ENCODE measurements around the gene GOLGA6L10.
"Not testable (repeated sequence)": the region's sequence is repeated elsewhere in the genome, so short reads cannot be mapped to it uniquely, and the experiment has no call there.

The GOLGA6L10 gene

GRCh38 chr15:82333603-82334553 lies 15.4 kb downstream of the GOLGA6L10 start:
- H3K36me3 ChIP-seq (ENCODE audit: insufficient read depth, low read length); H3K9me3 ChIP-seq (ENCODE audit: control insufficient read depth, insufficient read depth, low read length); H3K9ac ChIP-seq (ENCODE audit: low read depth, low read length); H3K4me1 ChIP-seq (ENCODE audit: insufficient read depth, low read length): not testable (repeated sequence)

- not testable (repeated sequence) for H3K36me3 ChIP-seq (ENCODE audit: insufficient read depth, low read length); H3K9ac ChIP-seq (ENCODE audit: low read depth, low read length); H3K4me1 ChIP-seq (ENCODE audit: insufficient read depth, low read length); H3K9me3 ChIP-seq (ENCODE audit: control insufficient read depth, insufficient read depth, low read length)
Measured at GRCh38 chr15:82332711-82333602, 16.3 kb downstream of the GOLGA6L10 start.

- not testable (repeated sequence) for H3K4me1 ChIP-seq (ENCODE audit: insufficient read depth, low read length); H3K9me3 ChIP-seq (ENCODE audit: control insufficient read depth, insufficient read depth, low read length); H3K9ac ChIP-seq (ENCODE audit: low read depth, low read length); H3K36me3 ChIP-seq (ENCODE audit: insufficient read depth, low read length)
Measured at GRCh38 chr15:82331576-82332304, 17.5 kb downstream of the GOLGA6L10 start.

- H3K4me1 ChIP-seq (ENCODE audit: insufficient read depth, low read length); H3K9me3 ChIP-seq (ENCODE audit: control insufficient read depth, insufficient read depth, low read length); H3K9ac ChIP-seq (ENCODE audit: low read depth, low read length); H3K36me3 ChIP-seq (ENCODE audit: insufficient read depth, low read length): not testable (repeated sequence)
Measured at GRCh38 chr15:82330921-82331320, 18.4 kb downstream of the GOLGA6L10 start.

GRCh38 chr15:82329039-82329438 lies 20.2 kb downstream of the GOLGA6L10 start:
- H3K4me1 ChIP-seq (ENCODE audit: insufficient read depth, low read length); H3K9me3 ChIP-seq (ENCODE audit: control insufficient read depth, insufficient read depth, low read length); H3K36me3 ChIP-seq (ENCODE audit: insufficient read depth, low read length); H3K9ac ChIP-seq (ENCODE audit: low read depth, low read length): not testable (repeated sequence)

GRCh38 chr15:82327372-82327771 lies 21.9 kb downstream of the GOLGA6L10 start:
- not testable (repeated sequence) for H3K36me3 ChIP-seq (ENCODE audit: insufficient read depth, low read length); H3K9ac ChIP-seq (ENCODE audit: low read depth, low read length); H3K4me1 ChIP-seq (ENCODE audit: insufficient read depth, low read length); H3K9me3 ChIP-seq (ENCODE audit: control insufficient read depth, insufficient read depth, low read length)

- not testable (repeated sequence) for H3K4me1 ChIP-seq (ENCODE audit: insufficient read depth, low read length); H3K36me3 ChIP-seq (ENCODE audit: insufficient read depth, low read length); H3K9ac ChIP-seq (ENCODE audit: low read depth, low read length); H3K9me3 ChIP-seq (ENCODE audit: control insufficient read depth, insufficient read depth, low read length)
Measured at GRCh38 chr15:82326896-82327295, 22.4 kb downstream of the GOLGA6L10 start.

GRCh38 chr15:82325646-82326045 lies 23.6 kb downstream of the GOLGA6L10 start:
- not testable (repeated sequence) for H3K36me3 ChIP-seq (ENCODE audit: insufficient read depth, low read length); H3K4me1 ChIP-seq (ENCODE audit: insufficient read depth, low read length); H3K9ac ChIP-seq (ENCODE audit: low read depth, low read length); H3K9me3 ChIP-seq (ENCODE audit: control insufficient read depth, insufficient read depth, low read length)

GRCh38 chr15:82324831-82325230 lies 24.4 kb downstream of the GOLGA6L10 start:
- H3K4me1 ChIP-seq (ENCODE audit: insufficient read depth, low read length); H3K9me3 ChIP-seq (ENCODE audit: control insufficient read depth, insufficient read depth, low read length); H3K9ac ChIP-seq (ENCODE audit: low read depth, low read length); H3K36me3 ChIP-seq (ENCODE audit: insufficient read depth, low read length): not testable (repeated sequence)

- H3K9ac ChIP-seq (ENCODE audit: low read depth, low read length); H3K9me3 ChIP-seq (ENCODE audit: control insufficient read depth, insufficient read depth, low read length); H3K36me3 ChIP-seq (ENCODE audit: insufficient read depth, low read length); H3K4me1 ChIP-seq (ENCODE audit: insufficient read depth, low read length): not testable (repeated sequence)
Measured at GRCh38 chr15:82322488-82322887, 26.8 kb downstream of the GOLGA6L10 start.

- H3K36me3 ChIP-seq (ENCODE audit: insufficient read depth, low read length); H3K4me1 ChIP-seq (ENCODE audit: insufficient read depth, low read length); H3K9me3 ChIP-seq (ENCODE audit: control insufficient read depth, insufficient read depth, low read length); H3K9ac ChIP-seq (ENCODE audit: low read depth, low read length): not testable (repeated sequence)
Measured at GRCh38 chr15:82320861-82321260, 28.4 kb downstream of the GOLGA6L10 start.

GRCh38 chr15:82319522-82320278 lies 29.6 kb downstream of the GOLGA6L10 start:
- not testable (repeated sequence) for H3K36me3 ChIP-seq (ENCODE audit: insufficient read depth, low read length); H3K9me3 ChIP-seq (ENCODE audit: control insufficient read depth, insufficient read depth, low read length); H3K9ac ChIP-seq (ENCODE audit: low read depth, low read length); H3K4me1 ChIP-seq (ENCODE audit: insufficient read depth, low read length)

- not testable (repeated sequence) for H3K9ac ChIP-seq (ENCODE audit: low read depth, low read length); H3K4me1 ChIP-seq (ENCODE audit: insufficient read depth, low read length); H3K36me3 ChIP-seq (ENCODE audit: insufficient read depth, low read length); H3K9me3 ChIP-seq (ENCODE audit: control insufficient read depth, insufficient read depth, low read length)
Measured at GRCh38 chr15:82318281-82318680, 31.0 kb downstream of the GOLGA6L10 start.

GRCh38 chr15:82317516-82317915 lies 31.8 kb downstream of the GOLGA6L10 start:
- not testable (repeated sequence) for H3K4me1 ChIP-seq (ENCODE audit: insufficient read depth, low read length)

More at GRCh38 chr15:82317516-82317915, 31.8 kb downstream of the GOLGA6L10 start:
- H3K9me3 ChIP-seq (ENCODE audit: control insufficient read depth, insufficient read depth, low read length); H3K9ac ChIP-seq (ENCODE audit: low read depth, low read length); H3K36me3 ChIP-seq (ENCODE audit: insufficient read depth, low read length): not testable (repeated sequence)
